ENCODE results near the gene NUDT7. TPM values are rescaled to one million over a fixed set of nuclear protein-coding genes. Genes with fewer than 3 reads are reported as not detected.

The NUDT7 gene
- total and polyA plus RNA-seq, 4 donors = 6.8 to 18.3 (median 9.9) TPM

- Histone ChIP-seq H3K27me3 (ENCODE audit: control insufficient read depth in 3 of 3, insufficient read depth in 3 of 3, low read length in 2 of 3) (no peaks in the 10 kb centered on the region), H3K9me3 (ENCODE audit: control insufficient read depth in 4 of 4, insufficient read depth in 3 of 4, low read length in 3 of 4) (no peaks in the 10 kb centered on the region), H3K4me3 (no peak overlapping the region), H3K36me3 (ENCODE audit: control insufficient read depth in 4 of 4, insufficient read depth in 4 of 4, low read length in 4 of 4) (no peaks in the 10 kb centered on the region), H3K9ac (ENCODE audit: insufficient read depth in 1 of 2, low read length in 2 of 2) (no peak overlapping the region), H3K27ac (ENCODE audit: low read depth in 1 of 2, low read length in 1 of 2) (no peak overlapping the region), H3K4me1 (ENCODE audit: control insufficient read depth in 5 of 5, insufficient read depth in 5 of 5, low read length in 5 of 5) (peaks cover 0 to 10% (median 7%) of the 10 kb centered on the region in 5 donors)
- ATAC-seq (ENCODE audit: insufficient read depth, low FRiP score) = no peak
- 48 to 62% methylated on average over 3 of the region's 3 CpGs for WGBS, 2 donors
- DNase-seq = no peak
- TF ChIP-seq, protein P1, sequence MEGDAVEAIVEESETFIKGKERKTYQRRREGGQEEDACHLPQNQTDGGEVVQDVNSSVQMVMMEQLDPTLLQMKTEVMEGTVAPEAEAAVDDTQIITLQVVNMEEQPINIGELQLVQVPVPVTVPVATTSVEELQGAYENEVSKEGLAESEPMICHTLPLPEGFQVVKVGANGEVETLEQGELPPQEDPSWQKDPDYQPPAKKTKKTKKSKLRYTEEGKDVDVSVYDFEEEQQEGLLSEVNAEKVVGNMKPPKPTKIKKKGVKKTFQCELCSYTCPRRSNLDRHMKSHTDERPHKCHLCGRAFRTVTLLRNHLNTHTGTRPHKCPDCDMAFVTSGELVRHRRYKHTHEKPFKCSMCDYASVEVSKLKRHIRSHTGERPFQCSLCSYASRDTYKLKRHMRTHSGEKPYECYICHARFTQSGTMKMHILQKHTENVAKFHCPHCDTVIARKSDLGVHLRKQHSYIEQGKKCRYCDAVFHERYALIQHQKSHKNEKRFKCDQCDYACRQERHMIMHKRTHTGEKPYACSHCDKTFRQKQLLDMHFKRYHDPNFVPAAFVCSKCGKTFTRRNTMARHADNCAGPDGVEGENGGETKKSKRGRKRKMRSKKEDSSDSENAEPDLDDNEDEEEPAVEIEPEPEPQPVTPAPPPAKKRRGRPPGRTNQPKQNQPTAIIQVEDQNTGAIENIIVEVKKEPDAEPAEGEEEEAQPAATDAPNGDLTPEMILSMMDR (IDR thresholded peaks at IDR 0.05; ENCODE audit: control extremely low read depth, extremely low read depth) = no peak
Observed at GRCh38 chr16:77767826-77768225, 45.5 kb downstream of the NUDT7 start.

- peaks cover 0 to 3% (median 0%) of the 10 kb centered on the region in 4 donors for H3K9me3 ChIP-seq (ENCODE audit: control insufficient read depth in 4 of 4, insufficient read depth in 3 of 4, low read length in 3 of 4)
- no peak overlapping the region for H3K27ac ChIP-seq (ENCODE audit: low read depth in 1 of 2, low read length in 1 of 2)
- ATAC-seq (ENCODE audit: insufficient read depth, low FRiP score) (no peak), DNase-seq (no peak)
- H3K4me1 ChIP-seq (ENCODE audit: control insufficient read depth in 5 of 5, insufficient read depth in 5 of 5, low read length in 5 of 5) = no peaks in the 10 kb centered on the region
- no peaks in the 10 kb centered on the region for H3K36me3 ChIP-seq (ENCODE audit: control insufficient read depth in 4 of 4, insufficient read depth in 4 of 4, low read length in 4 of 4)
- no peaks in the 10 kb centered on the region for H3K27me3 ChIP-seq (ENCODE audit: control insufficient read depth in 3 of 3, insufficient read depth in 3 of 3, low read length in 2 of 3)
- H3K9ac ChIP-seq (ENCODE audit: insufficient read depth in 1 of 2, low read length in 2 of 2) = no peak overlapping the region
- TF ChIP-seq, protein P1 (IDR thresholded peaks at IDR 0.05; ENCODE audit: control extremely low read depth, extremely low read depth) = no peak
- H3K4me3 ChIP-seq = no peak overlapping the region
- 83 to 86% methylated on average over 6 of the region's 6 CpGs for WGBS, 2 donors
Observed at GRCh38 chr16:77775911-77776909, 53.9 kb downstream of the NUDT7 start.

DNA sequence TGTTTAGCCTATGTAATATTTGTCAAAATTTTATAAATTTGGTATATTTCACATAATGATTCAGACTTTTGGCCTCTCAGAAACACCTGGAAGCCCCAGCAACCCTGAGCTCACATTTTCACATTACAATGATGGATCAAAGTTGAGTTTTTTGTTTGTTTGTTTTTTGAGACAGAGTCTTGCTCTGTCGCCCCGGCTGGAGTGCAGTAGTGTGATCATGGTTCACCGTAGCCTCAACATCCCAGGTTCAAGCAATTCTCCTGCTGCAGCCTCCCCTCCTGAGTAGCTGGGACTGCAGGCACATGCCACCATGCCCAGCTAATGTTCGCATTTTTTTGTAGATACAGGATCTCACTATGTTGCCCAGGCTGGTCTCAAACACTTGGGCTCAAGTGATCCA, 55.4 kb downstream of the NUDT7 start:
- Histone ChIP-seq H3K27ac (ENCODE audit: low read depth in 1 of 2, low read length in 1 of 2) (no peak overlapping the region), H3K27me3 (ENCODE audit: control insufficient read depth in 3 of 3, insufficient read depth in 3 of 3, low read length in 2 of 3) (no peaks in the 10 kb centered on the region), H3K9ac (ENCODE audit: insufficient read depth in 1 of 2, low read length in 2 of 2) (no peak overlapping the region), H3K36me3 (ENCODE audit: control insufficient read depth in 4 of 4, insufficient read depth in 4 of 4, low read length in 4 of 4) (no peaks in the 10 kb centered on the region), H3K9me3 (ENCODE audit: control insufficient read depth in 4 of 4, insufficient read depth in 3 of 4, low read length in 3 of 4) (peaks cover 0 to 3% (median 0%) of the 10 kb centered on the region in 4 donors), H3K4me1 (ENCODE audit: control insufficient read depth in 5 of 5, insufficient read depth in 5 of 5, low read length in 5 of 5) (no peaks in the 10 kb centered on the region), H3K4me3 (no peak overlapping the region)
- WGBS, 2 donors = 96 to 97% methylated on average over 4 of the region's 4 CpGs
- DNase-seq (no peak), ATAC-seq (ENCODE audit: insufficient read depth, low FRiP score) (no peak)
- TF ChIP-seq, protein P1 (IDR thresholded peaks at IDR 0.05; ENCODE audit: control extremely low read depth, extremely low read depth) = no peak
